Panc1 (cell line): ENCODE data around the gene IL18. TPM values are rescaled to one million over a fixed set of nuclear protein-coding genes. Genes with fewer than 3 reads are reported as not detected.

Source experiments
- ATAC-seq: fragments of 200-7000 bp; cut with Tn5 transposase; 2 replicates; pipeline ENCODE4 v1.9.1; 2020; ENCODE audit warnings: mild to moderate bottlenecking, moderate library complexity
- BruUV-seq: library from RNA; stranded (reverse); fragments of 400-500 nt; replicated peaks from 2 replicates; lab custom pipeline; 2021; lab: Mats Ljungman, UMichigan
- CTCF ChIA-PET: fragments of 300-600 bp; sonication (Branson Sonifier 250); formaldehyde crosslinking; loops from one replicate; lab custom pipeline; 2022; ENCODE audit warnings: antibody characterized with exemption; lab: Charles Lee
- POLR2A ChIA-PET: fragments of 300-600 bp; sonication (Branson Sonifier 250); formaldehyde crosslinking; loops from one replicate; lab custom pipeline; 2022; ENCODE audit warnings: antibody characterized with exemption; lab: Charles Lee
- DNase-seq: peaks from one replicate; pipeline ENCODE4 v3.0.0-alpha.2; 2010; ENCODE audit warnings: low read depth, low spot score
- H3K27ac ChIP-seq: 2 replicates; pipeline ENCODE4 v1.5.1; 2011; ENCODE audit warnings: mild to moderate bottlenecking, low read length, inconsistent platforms
- H3K27me3 ChIP-seq: fragments of 200-500 bp; sonication (Bioruptor generic); 2 replicates; pipeline ENCODE4 v1.6.0; 2014; ENCODE audit warnings: low read length, inconsistent platforms; ENCODE audit not compliant: control insufficient read depth, insufficient read depth
- H3K36me3 ChIP-seq: fragments of 200-500 bp; sonication (Bioruptor generic); 2 replicates; pipeline ENCODE4 v1.5.1; 2014; ENCODE audit warnings: inconsistent platforms, mild to moderate bottlenecking, low read length, moderate library complexity; ENCODE audit not compliant: control insufficient read depth, insufficient read depth
- H3K4me1 ChIP-seq: 2 replicates; pipeline ENCODE4 v1.5.1; 2011; ENCODE audit warnings: inconsistent platforms, mild to moderate bottlenecking, low read length, moderate library complexity; ENCODE audit not compliant: control insufficient read depth, insufficient read depth
- H3K4me3 ChIP-seq, 2 experiments: 2 replicates each; pipeline ENCODE4 v1.5.1; 2011 to 2012; ENCODE audit warnings: low read depth in 2 of 2, low read length in 2 of 2, mild to moderate bottlenecking in 2 of 2, inconsistent platforms in 1 of 2, moderate library complexity in 1 of 2
- H3K9me3 ChIP-seq: fragments of 200-500 bp; sonication (Bioruptor generic); 2 replicates; pipeline ENCODE4 v1.5.1; 2014; ENCODE audit warnings: low read depth, mild to moderate bottlenecking, inconsistent platforms, low read length, moderate library complexity; ENCODE audit not compliant: control insufficient read depth, insufficient read depth
- CTCF ChIP-seq: fragments of 450-650 bp; IDR thresholded peaks from 2 replicates; pipeline ENCODE4 v1.5.1; 2017; ENCODE audit warnings: mild to moderate bottlenecking
- POLR2AphosphoS5 ChIP-seq: IDR thresholded peaks from 2 replicates; pipeline ENCODE4 v1.6.1; 2012; ENCODE audit warnings: mild to moderate bottlenecking, low read depth, low read length, moderate library complexity
- REST ChIP-seq, 2 experiments: IDR thresholded peaks; 2 replicates each; pipeline ENCODE4 v1.6.1; 2011 to 2012; ENCODE audit warnings: low read depth in 2 of 2, control low read depth in 1 of 2, low read length in 1 of 2, mild to moderate bottlenecking in 1 of 2, moderate library complexity in 1 of 2; ENCODE audit not compliant: insufficient read depth in 1 of 2
- SIN3A ChIP-seq: IDR thresholded peaks from 2 replicates; pipeline ENCODE4 v1.6.1; 2012; ENCODE audit warnings: low read depth, mild to moderate bottlenecking, low read length, moderate library complexity, borderline replicate concordance; ENCODE audit not compliant: insufficient read depth
- TCF7L2 ChIP-seq: IDR thresholded peaks from 2 replicates; pipeline ENCODE4 v1.6.1; 2011; ENCODE audit warnings: mild to moderate bottlenecking, low read depth, low read length, inconsistent platforms
- in situ Hi-C: cut with HindIII; loops from 2 replicates; pipeline ENCODE4 v1.10.0; 2016; ENCODE audit warnings: low sequenced_read_pairs, low pct_unique_long_range_greater_than_20kb
- intact Hi-C: fragments of 100-400 bp; cut with micrococcal nuclease; formaldehyde crosslinking; loops from one replicate; pipeline ENCODE4 v1.10.0; 2022; ENCODE audit not compliant: unreplicated experiment
- total RNA-seq: library from RNA; stranded (reverse); gene quantifications from one replicate; pipeline ENCODE4 v1.2.1, GENCODE V29; 2021; ENCODE audit not compliant: unreplicated experiment

The IL18 gene
- total RNA-seq, 1 experiment from 2014 or later: 22.5 TPM

- ChIA-PET POLR2A (no interaction called here), CTCF (no interaction called here)
- H3K9me3 ChIP-seq: no peaks in the 10 kb centered on the region
- no peaks in the 10 kb centered on the region for H3K27me3 ChIP-seq
- TF ChIP-seq REST (IDR thresholded peaks at IDR 0.05; ENCODE audit: insufficient read depth in 1 of 2, low read depth in 2 of 2, low read length in 1 of 2): no peak
- no peak for TF ChIP-seq SIN3A
- no peak for TF ChIP-seq TCF7L2
- no peak for TF ChIP-seq POLR2AphosphoS5
- TF ChIP-seq CTCF: no peak
- H3K36me3 ChIP-seq: no peaks in the 10 kb centered on the region
- no peak overlapping the region for H3K4me3 ChIP-seq
- ATAC-seq (no peak), DNase-seq (no peak)
- in situ Hi-C loops (no loop called here), intact Hi-C loops (no loop called here)
- H3K27ac ChIP-seq: no peak overlapping the region
- BruUV-seq: no TSS peak
- no peaks in the 10 kb centered on the region for H3K4me1 ChIP-seq
These were observed 47.0 kb upstream of the IL18 start for GRCh38 chr11:112210890-112211289.

GRCh38 chr11:112206071-112206470, 42.2 kb upstream of the IL18 start:
- Histone ChIP-seq H3K4me1 (no peaks in the 10 kb centered on the region), H3K4me3 (no peak overlapping the region), H3K9me3 (no peaks in the 10 kb centered on the region), H3K27me3 (no peaks in the 10 kb centered on the region), H3K36me3 (no peaks in the 10 kb centered on the region), H3K27ac (no peak overlapping the region)
- POLR2A ChIA-PET: no interaction called here
- in situ Hi-C loops: no loop called here
- ATAC-seq (no peak), DNase-seq (no peak)
- TF ChIP-seq TCF7L2: no peak
- TF ChIP-seq SIN3A: no peak
- TF ChIP-seq POLR2AphosphoS5: no peak
- no peak for TF ChIP-seq CTCF
- no peak for TF ChIP-seq REST (IDR thresholded peaks at IDR 0.05; ENCODE audit: insufficient read depth in 1 of 2, low read depth in 2 of 2, low read length in 1 of 2)
- CTCF ChIA-PET: no interaction called here
- intact Hi-C loops: no loop called here
- BruUV-seq: no TSS peak
